ENCODE results near the gene HS3ST5.

HS3ST5 gene, protein sequence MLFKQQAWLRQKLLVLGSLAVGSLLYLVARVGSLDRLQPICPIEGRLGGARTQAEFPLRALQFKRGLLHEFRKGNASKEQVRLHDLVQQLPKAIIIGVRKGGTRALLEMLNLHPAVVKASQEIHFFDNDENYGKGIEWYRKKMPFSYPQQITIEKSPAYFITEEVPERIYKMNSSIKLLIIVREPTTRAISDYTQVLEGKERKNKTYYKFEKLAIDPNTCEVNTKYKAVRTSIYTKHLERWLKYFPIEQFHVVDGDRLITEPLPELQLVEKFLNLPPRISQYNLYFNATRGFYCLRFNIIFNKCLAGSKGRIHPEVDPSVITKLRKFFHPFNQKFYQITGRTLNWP

DNA sequence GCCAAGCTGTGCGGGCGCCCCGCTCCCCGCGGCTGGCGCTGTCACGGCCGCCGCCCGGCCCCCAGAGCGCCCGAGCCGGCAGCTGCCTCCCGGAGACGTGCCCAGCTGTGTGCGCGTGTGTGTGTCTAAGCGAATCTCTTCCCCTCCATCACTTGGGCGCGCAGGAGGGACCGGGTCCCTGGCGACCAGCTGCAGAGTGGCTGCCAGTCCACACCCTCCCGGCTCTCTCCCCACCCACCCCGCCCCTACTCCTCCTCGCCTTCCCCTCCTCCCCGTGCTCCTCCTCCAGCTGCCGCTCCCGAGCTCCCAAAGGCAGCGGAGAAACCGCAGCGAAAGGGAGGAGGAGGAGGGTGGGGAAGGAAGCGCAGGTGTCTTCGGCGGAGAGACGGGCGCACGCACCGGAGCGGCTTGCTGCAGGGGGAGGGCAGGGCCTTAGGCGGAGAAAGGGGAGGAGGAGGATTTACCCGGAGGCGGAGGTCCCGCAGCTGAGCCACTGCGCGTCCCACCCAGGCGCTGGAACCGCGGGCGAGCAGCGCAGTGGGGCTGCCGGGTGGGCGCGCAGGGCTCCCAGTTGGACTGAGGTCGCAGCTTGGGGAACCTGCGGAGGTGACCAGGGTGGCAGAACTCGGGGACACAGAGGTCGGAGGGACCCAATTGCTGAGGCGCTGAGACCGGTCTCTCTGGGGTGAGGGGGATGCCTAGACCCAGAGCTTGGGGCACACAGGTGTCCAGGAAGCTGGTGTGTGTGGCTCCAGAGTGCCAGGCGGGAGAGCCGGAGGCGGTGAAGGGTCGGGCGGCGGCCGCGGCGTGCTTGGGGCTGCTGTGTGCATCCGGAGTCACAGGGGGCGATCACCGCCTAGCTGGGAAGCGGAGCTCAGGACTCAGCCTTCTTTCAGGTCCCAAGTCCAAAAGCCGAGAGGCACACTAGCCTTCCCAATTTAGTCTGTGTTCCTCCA, at the start of gene HS3ST5:
TSS of gene HS3ST5 (minus strand) at position 198 of the 956 bp plus-strand sequence. CDS start 280,178 bp downstream, outside the sequence.
- DNase-seq: peak; percentile 3 to 84 (median 79)

GRCh38 chr6:114390176-114390575, 47.4 kb upstream of the HS3ST5 start:
- no peak for DNase-seq

DNA sequence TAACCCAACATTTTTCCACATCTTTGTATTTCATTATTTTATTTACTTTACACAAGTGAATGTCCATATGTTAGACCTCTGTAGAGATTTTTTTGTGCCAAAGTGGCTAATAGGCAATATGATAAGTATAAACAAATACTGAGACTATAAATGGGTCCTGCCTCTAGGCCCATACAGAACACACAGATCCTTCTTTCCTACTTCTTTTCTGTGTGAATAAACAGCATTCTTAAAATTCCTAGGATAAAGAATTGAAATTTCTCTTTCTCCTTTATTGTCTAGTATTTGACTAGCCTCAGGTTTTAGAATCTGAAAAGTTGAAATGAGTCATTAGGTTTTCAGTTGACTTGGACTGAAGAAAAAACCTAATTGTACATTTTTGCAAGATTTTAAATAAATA, 46.3 kb upstream of the HS3ST5 start:
- no peak for DNase-seq

DNA sequence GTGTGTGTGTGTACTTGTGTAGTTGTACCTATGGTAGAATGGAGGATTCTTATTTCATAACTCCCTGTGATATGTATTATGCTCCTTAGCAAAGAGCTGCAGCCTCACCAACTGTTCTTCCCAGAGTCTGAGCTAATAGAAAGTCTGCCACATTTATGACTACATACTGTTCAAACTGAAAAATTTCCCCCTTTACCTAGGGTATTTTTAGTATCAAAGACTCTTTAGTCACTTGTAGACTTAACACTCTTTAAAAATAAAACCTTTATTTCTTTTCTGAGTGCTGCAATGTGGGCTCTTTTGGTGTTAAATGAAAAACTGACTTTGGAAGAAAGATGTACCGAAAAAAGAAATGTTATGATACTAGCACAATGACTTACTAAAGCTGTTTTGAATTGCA, 39.6 kb upstream of the HS3ST5 start:
- no peak for DNase-seq

- no peak for DNase-seq
Measured at GRCh38 chr6:114377881-114378280, 35.1 kb upstream of the HS3ST5 start.

GRCh38 chr6:114376611-114377175, 33.9 kb upstream of the HS3ST5 start:
- no peak for DNase-seq

- peak in 1 of 3 experiments; percentile 4 for DNase-seq
Measured at GRCh38 chr6:114375541-114376192, 32.8 kb upstream of the HS3ST5 start.

GRCh38 chr6:114367315-114367961, 24.6 kb upstream of the HS3ST5 start:
- DNase-seq: no peak

DNA sequence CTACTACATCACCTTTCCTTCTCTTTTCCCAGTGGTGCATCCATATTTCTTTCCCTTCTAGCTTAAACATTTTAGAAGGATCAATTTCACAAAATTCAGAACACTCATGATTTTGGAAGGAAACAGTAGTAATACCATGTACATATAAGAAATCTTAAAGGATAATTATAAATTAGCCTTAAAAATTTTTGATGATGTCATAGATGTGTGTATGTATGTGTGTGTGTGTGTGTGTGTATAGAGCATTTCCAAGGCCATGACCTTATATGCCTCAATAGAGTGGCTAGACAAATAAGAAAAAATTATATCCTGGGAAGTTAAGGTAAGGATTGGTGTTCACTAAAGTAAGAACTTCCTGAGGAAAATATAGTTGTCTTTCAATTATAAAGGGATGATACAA, 24.1 kb upstream of the HS3ST5 start:
- no peak for DNase-seq

- DNase-seq: no peak
Measured at GRCh38 chr6:114364301-114364700, 21.5 kb upstream of the HS3ST5 start.

- DNase-seq: no peak
Measured at GRCh38 chr6:114362957-114363356, 20.1 kb upstream of the HS3ST5 start.

- no peak for DNase-seq
Measured at GRCh38 chr6:114362396-114362795, 19.6 kb upstream of the HS3ST5 start.

DNA sequence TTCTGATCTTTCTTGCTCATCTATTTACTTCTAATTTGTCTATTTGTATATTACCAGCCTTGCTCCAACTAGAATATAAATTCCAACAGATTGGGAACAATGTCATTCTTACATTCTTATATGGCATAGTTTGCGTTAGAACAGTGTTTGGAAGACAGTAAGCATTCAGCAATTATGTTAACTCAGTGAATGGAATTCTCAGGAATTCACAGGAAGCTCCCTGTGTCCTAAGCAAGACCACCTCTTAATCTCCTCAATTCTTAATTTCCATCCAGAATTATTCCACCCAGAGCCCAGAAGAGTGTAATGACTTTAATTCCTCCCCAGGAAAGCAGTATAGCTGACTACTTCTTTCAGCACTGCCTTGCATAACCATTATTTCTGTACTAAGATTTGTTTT, 18.2 kb upstream of the HS3ST5 start:
- no peak for DNase-seq

GRCh38 chr6:114355300-114355699, 12.5 kb upstream of the HS3ST5 start:
- DNase-seq: no peak

DNA sequence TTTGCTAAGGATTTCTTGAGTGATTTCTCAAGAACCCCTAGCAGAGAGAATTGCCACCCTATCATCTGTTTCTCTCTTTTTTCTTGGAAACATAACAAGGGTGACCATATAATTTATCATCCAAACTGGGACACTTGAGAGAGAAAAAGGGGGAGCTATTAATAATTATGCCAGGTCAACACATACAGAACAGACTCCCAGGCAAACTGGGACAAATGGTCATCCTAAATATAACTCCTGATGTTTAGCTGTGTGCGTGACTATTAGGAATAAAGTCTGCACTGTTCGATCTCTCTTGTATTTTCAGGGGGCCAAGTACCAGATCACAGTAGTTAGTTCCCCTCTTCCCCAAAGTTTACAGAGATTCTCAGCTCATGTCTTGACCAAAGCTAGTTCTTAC, 11.7 kb upstream of the HS3ST5 start:
- no peak for DNase-seq

GRCh38 chr6:114346451-114346850, 3.6 kb upstream of the HS3ST5 start:
- DNase-seq: no peak

DNA sequence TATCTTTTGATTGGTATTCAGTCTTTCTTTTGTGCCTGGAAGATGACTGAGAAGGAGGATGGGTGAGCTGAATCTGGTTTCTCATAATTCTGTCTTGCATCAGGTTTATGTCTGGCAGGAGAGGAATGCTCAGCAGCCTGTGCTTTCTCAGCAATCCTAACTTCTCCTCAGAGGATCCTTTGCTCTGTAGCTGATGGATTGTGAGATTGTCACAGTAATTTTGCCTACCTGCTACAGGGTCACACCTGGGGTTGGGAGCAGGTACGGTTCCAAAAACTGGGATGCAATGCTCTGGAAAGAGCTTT, 2.1 kb upstream of the HS3ST5 start:
- no peak for DNase-seq

DNA sequence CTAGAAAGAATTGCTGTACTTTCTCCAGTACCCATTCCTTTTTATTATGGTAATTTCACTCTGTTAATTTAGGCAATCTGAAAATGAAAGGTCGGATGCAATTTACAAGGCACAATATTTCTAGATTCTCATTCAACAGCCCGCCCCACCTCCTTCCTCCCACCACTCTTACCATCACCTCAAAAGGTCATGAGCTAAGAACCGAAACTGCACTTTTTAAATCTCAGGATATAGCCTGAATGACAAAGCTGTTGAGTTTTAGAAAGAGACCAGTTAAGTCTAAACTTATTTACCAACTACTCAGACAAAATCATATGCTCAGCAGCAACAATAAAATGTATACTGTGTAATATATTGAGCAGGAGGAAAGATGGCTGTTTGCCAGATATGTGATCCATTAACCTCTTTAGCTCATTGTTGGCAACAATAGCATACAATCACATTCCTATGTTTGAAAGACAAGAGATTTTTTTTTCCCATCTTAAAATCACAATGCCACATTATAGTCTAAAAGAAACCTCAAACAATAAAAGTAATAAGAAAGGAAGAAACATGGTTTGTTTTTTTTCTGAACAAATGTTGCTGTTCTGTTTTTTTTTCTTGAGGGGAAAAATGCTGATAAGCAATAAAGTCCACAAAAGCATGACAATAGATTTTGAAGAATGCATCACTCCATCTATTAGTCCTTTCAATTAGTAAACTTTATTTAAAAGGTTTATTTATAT, 1.6 kb upstream of the HS3ST5 start:
- peak in 1 of 3 experiments; percentile 39 for DNase-seq

DNA sequence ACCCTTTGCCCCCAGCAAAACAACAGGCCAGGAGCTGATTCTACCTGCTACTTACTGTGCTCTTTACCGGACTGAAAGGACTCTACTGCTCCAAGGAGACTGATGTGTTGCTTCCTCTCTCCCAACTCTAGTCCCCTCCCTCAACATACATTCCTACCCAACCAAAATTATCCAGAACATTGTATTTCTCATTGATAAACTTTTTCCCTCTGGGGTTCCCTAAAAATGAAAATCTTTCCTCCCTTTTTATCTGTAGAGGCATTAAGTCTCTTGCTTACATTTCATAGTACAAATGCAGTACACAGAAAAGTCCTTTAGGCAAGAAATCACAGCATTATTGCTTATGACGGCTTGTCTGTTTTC, 940 bp upstream of the HS3ST5 start:
- DNase-seq: no peak

DNA sequence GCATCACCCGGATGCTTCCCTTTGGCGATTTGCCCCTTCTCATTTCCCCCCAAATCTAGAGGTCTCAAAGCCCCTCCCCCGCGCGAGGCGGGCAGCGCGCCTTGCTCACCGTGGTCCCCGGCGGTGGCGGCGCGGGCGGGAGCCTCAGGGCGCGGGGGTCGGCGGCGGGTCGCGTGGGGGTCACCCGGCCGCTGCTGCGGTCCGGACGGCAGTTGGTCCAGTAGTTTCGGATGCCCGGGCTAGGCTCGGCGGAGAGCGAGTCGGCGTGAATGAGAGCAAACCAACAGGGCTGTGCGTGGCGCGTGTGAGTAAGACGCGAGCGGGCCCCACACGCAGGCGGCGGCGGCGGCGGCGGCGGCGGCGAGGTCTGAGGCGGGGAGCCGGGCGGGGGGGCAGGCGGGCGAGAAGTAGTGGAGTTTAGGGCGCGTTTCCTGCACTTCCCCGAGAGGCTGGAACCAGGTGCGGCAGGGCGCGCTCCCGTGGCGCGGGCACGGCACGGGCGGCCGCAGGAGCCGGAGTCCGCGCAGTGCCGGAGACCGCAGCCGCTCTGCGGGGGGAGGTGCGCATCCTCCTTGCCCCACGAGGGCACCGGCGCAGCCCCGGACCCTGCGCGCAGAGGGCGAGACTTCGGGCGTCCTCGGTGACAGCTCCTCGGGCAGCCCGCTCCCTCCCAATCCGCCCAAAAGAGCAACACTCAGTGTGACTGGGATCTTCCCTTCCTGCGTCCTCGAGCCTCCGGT, 567 bp downstream of the HS3ST5 start:
- peak; percentile 24 to 79 (median 71) for DNase-seq

- no peak for DNase-seq
Measured at GRCh38 chr6:114339706-114340105, 3.1 kb downstream of the HS3ST5 start.
